Stimulated activated CD4-positive, alpha-beta T cell treated with anti-CD3 and anti-CD28 coated beads, Interleukin-2, amount 100 ng/mL, for 24 hours (primary cell): Measurements from ENCODE around the gene A2ML1.
A peak's percentile ranks its signal among the peaks of the same experiment; 100 is the strongest.
"Not testable (repeated sequence)": the region's sequence is repeated elsewhere in the genome, so short reads cannot be mapped to it uniquely, and the experiment has no call there.

ENCODE experiments used
- DNase-seq, 2 donors: peaks; one replicate each; pipeline ENCODE4 v3.0.0-alpha.2; 2020

A2ML1 gene

GRCh38 chr12:8909752-8910151, 87.3 kb downstream of the A2ML1 start:
- DNase-seq, result no peak

DNA sequence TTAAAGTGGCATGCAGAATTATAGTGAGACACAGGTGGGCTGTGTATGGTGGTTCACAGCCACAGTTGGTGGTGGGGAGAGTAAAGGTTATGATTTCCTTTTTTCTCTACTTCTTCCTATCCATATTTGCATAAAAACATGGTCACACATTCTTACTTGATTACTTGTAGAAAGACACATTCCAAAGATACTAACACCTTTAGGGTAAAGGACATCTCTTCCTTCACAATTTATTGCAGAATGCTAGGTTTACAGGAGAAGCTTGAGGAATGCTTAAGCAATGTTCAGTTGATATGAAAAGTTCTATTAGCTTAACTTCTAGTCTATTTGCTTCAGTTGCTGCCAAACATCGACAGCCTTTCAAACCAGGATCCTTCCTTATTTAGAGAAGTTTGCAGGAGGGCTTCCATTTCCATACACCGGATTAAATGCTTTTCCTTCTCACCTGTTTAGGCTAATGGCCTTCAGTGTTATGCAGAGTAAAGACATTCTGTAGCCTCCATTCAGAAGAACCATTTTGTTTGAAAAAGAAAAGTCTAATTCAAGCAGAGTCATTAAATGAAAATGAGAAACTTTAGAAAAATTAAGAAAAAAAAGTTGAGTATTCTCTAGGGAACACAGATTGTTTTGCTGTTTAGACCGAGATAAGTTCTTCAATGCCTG, 89.3 kb downstream of the A2ML1 start:
- no peak for DNase-seq

DNA sequence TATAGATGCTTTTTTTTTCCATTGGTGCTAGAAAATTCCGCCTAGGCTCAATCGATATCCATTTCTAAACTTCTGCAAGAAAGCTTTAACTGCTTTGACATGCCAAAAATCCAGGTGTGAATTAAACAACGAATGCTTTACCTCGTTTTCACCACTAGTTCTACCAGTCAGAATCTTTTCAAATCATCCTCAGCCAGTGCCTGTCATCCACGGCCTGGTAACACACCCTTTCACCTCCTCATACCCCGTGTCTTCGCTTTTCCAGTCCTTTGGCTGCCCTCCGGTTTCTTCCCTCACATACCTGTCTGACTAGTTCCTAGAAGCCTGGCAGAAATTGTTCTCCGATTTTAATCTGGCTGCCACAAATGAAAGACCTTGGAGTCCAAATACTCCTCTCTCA, 90.5 kb downstream of the A2ML1 start:
- peak; percentile 8 to 27 for DNase-seq

DNA sequence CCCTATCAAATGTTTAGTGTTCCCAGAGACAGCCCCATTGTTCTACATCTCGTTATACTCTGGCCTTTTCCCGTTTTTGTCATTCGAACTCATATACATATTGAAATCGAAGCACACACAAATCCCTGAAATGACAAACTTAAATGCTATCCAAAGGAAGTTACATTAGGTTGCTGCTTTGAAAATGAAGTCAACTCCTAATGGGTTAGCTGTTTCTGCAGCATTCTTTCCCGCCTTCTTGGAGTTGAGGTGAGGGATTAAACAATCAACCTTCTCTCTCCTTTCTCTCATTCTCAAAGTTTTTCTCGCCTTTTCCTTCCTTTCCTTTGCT, 91.2 kb downstream of the A2ML1 start:
- DNase-seq, result no peak

- DNase-seq, result peak; percentile 75 to 81
These were observed 91.8 kb downstream of the A2ML1 start, which contains the start of gene PHC1 for GRCh38 chr12:8914033-8914715. PHC1 (plus strand) TSS chr12:8914509; CDS start chr12:8917678, 3,169 bp downstream.

DNA sequence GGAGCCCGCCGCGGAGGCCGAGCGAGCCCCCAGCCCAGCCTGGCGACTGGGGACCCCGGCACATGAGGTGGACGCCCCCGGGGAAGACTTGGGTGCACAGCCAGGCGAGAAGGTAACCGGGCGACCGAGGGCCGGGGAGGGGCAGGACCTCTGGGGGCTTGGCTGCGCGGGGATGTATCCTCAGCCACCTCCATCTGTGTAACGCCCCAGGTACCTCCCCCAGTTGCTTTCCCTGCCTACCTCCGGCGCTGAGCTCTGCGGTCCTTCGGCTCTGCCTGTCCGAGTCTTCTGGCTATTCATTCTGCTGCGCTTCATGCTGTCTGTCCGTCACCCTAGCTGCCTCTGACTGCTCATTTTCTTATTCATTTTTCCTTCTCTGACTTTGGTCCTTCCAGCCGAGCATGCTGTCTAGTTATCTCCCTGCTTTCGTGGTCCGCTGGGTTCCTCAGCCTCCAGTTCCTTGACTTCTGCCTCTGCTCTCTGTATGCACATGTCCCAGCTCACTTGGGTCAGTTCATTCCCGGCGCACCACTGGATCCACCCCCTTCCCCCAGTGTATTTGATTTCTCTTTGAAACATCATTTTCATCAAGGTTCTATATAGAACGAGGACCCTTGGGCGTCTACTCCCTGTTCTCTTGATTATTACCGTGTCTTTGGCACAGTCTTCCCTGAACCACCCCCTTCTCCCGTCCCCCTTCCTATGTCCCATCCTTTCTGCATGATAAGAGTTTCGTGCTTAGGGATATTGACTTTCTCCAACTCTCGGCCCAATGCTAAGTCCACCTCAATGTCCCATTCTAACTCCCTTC, 92.5 kb downstream of the A2ML1 start:
- DNase-seq, result peak; percentile 62 to 67

DNA sequence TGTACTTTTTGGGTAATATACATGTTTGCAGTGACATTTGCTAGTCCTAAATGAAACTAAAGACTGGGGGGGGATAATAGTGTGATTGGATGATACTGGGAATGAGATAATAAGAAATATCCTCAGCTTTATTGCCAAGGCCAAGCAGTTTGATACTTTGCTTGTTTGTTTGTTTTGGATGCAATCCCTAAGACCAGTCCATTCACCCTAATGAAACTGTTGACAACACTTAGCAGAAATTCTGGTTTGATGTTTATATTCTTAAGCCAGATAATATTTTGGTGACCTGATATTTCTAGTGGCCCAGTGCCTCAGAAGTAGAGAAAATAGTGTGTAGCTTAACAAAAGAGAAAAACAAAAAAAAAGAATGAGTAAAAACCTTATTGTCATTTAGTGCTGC, 93.7 kb downstream of the A2ML1 start:
- no peak for DNase-seq

- DNase-seq, result no peak
These were observed 94.6 kb downstream of the A2ML1 start for GRCh38 chr12:8917031-8917430.

DNA sequence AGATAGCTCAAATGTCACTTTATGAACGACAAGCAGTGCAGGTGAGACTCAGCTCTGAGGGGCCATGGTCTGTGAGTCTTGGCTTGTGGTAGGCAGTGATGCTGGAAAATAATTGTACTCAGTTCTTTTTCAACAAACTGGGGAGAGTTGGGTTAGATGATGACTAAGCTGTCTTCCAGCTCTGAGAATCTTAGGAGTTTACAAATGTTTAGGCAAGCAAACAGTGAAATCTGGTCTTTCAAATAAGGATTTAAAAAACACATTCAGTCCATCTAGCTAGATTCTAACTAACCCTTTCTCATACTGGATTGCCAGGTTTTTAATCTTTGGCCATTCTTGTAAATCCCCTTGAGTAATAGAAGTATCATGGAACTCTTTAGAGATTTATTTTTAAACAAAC, 95.3 kb downstream of the A2ML1 start:
- no peak for DNase-seq

DNA sequence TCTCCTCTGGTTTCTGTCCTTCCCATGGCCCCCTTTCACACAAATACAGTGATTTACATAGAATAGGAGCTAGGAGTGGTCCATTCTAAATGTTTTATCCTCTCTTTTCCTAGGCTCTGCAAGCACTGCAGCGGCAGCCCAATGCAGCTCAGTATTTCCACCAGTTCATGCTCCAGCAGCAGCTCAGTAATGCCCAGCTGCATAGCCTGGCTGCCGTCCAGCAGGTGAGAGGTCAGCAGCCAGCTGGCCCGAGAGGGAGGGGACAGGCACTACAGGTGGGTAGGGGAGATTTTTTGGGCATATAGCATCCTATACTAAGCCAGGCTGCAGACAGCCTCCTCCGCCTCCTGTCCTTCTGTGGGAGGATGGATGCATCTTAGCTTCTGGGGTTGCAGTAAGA, 97.2 kb downstream of the A2ML1 start:
- not testable (repeated sequence) for DNase-seq

GRCh38 chr12:8922544-8922943, 100.1 kb downstream of the A2ML1 start:
- no peak for DNase-seq
